IPS-15b (cell line): Measurements from ENCODE around the gene CCDC159.
A peak's percentile ranks its signal among the peaks of the same experiment; 100 is the strongest.
"Not testable (repeated sequence)": the region's sequence is repeated elsewhere in the genome, so short reads cannot be mapped to it uniquely, and the experiment has no call there.

ENCODE experiments used
- H3K27me3 ChIP-seq: one replicate; pipeline ENCODE4 v1.6.1; 2013; ENCODE audit warnings: low read length; ENCODE audit not compliant: control insufficient read depth, insufficient read depth
- H3K36me3 ChIP-seq: one replicate; pipeline ENCODE4 v1.6.1; 2013; ENCODE audit warnings: low read length; ENCODE audit not compliant: control insufficient read depth, insufficient read depth
- H3K4me1 ChIP-seq: one replicate; pipeline ENCODE4 v1.6.1; 2013; ENCODE audit warnings: mild to moderate bottlenecking, low read length; ENCODE audit not compliant: control insufficient read depth, insufficient read depth
- H3K4me3 ChIP-seq: one replicate; pipeline ENCODE4 v1.5.1; 2013; ENCODE audit warnings: low read depth, low read length
- H3K9ac ChIP-seq: one replicate; pipeline ENCODE4 v1.6.1; 2013; ENCODE audit warnings: low read depth, mild to moderate bottlenecking, low read length
- H3K9me3 ChIP-seq: one replicate; pipeline ENCODE4 v1.6.1; 2013; ENCODE audit warnings: mild to moderate bottlenecking, low read length; ENCODE audit not compliant: control insufficient read depth, insufficient read depth

Gene CCDC159

DNA sequence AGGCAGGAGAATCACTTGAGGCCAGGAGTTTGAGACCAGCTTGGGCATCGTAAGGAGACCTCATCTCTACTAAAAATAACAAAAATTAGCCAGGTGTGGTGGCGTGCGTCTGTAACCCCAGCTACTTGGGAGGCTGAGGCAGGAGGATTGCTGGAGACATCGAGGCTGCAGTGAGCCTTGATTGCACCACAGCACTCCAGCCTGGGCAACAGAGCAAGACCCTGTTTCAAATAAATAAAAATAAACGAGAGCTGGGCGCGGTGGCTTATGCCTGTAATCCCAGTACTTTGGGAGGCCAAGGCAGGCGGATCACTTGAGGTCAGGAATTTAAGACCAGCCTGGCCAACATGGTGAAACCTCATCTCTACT lies 6.2 kb upstream of the CCDC159 start:
- not testable (repeated sequence) for H3K4me1 ChIP-seq, H3K36me3 ChIP-seq, H3K4me3 ChIP-seq, H3K9ac ChIP-seq, H3K9me3 ChIP-seq, H3K27me3 ChIP-seq

- Histone ChIP-seq H3K4me1 (no peaks in the 10 kb centered on the region), H3K9ac (no peak overlapping the region), H3K9me3 (no peaks in the 10 kb centered on the region), H3K4me3 (no peak overlapping the region), H3K27me3 (no peaks in the 10 kb centered on the region), H3K36me3 (no peaks in the 10 kb centered on the region)
Observed at GRCh38 chr19:11342429-11342828, 3.9 kb upstream of the CCDC159 start.

GRCh38 chr19:11345122-11345803 lies 1.1 kb upstream of the CCDC159 start:
- Histone ChIP-seq H3K4me3 (peak overlapping the region; percentile 78), H3K4me1 (no peaks in the 10 kb centered on the region), H3K9ac (peak overlapping the region; percentile 12), H3K36me3 (no peaks in the 10 kb centered on the region), H3K9me3 (no peaks in the 10 kb centered on the region), H3K27me3 (no peaks in the 10 kb centered on the region)

DNA sequence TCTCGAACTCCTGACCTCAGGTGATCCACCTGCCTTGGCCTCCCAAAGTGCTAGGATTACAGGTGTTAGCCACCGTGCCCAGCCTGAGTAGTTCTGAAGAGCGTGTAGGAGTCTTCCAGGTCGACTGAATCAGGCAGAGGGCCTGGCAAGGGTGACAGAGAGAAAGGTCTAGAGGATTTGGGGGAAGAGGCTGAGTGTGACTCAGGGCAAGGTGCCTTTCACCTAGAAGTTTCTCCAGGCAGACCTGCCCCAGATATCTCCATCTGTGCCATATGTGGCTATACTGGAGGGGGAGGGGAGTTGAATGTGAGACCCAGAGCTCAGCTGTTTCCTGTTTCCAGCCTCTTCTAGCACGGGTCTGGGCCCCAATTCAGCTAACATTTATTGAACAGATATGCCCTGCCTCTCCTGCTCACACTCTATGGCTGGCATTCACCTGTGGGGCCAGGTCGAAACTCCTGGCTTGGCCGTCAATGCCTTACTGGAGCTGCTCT lies 1.3 kb downstream of the CCDC159 start:
- H3K4me1 ChIP-seq, result no peaks in the 10 kb centered on the region
- H3K9ac ChIP-seq, result no peak overlapping the region
- H3K4me3 ChIP-seq, result no peak overlapping the region
- H3K27me3 ChIP-seq, result no peaks in the 10 kb centered on the region
- no peaks in the 10 kb centered on the region for H3K9me3 ChIP-seq
- H3K36me3 ChIP-seq, result no peaks in the 10 kb centered on the region

GRCh38 chr19:11349171-11349570 lies 2.9 kb downstream of the CCDC159 start:
- no peak overlapping the region for H3K9ac ChIP-seq
- H3K4me1 ChIP-seq, result no peaks in the 10 kb centered on the region
- no peaks in the 10 kb centered on the region for H3K36me3 ChIP-seq
- H3K9me3 ChIP-seq, result no peaks in the 10 kb centered on the region
- no peak overlapping the region for H3K4me3 ChIP-seq
- H3K27me3 ChIP-seq, result no peaks in the 10 kb centered on the region

DNA sequence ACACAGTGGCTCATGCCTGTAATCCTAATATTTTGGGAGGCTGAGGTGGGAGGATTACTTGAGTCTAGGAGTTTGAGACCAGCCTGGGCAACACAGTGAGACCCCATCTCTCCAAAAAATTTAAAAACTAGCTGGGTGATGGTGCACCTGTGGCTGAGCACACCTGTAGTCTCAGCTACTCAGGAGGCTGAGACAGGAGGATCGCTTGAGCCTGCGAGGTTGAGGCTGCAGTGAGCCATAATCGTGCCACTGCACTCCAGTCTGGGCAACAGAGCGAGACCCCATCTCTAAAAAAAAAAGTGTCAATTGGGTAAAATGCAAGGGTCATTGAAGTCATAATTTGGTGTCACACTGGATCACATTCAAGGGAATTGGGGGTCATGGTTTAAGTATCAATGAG lies 7.8 kb downstream of the CCDC159 start:
- H3K27me3 ChIP-seq, H3K9me3 ChIP-seq, H3K36me3 ChIP-seq, H3K4me1 ChIP-seq, H3K4me3 ChIP-seq, H3K9ac ChIP-seq: not testable (repeated sequence)

GRCh38 chr19:11355160-11356073 lies 9.1 kb downstream of the CCDC159 start, which contains the start of gene PLPPR2:
Gene PLPPR2, plus strand, starts transcription at chr19:11355432. Its CDS starts 2,242 bp downstream, at chr19:11357674.
- Histone ChIP-seq H3K9ac (no peak within 1 kb of the TSS), H3K4me1 (peaks cover 6% of the 10 kb centered on the region), H3K9me3 (no peaks in the 10 kb centered on the region), H3K4me3 (peak within 1 kb of the TSS; percentile 69), H3K27me3 (peaks cover 6% of the 10 kb centered on the region), H3K36me3 (no peaks in the 10 kb centered on the region)

DNA sequence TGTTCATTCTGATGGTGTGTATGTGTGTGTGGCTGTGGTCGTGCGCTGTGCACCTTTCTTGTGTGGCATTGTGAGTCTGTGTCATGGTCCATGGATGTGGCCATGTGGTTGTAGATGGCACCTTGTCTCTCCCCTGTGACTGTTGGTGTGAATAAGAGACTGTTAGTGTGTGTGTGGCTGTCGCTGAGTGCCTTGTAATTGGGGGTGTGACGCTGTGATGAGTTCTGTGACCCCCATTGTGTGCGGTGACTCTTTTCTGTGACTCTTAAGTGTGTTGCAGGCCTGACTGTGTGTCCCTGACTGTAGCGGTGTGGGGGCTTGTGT lies 9.7 kb downstream of the CCDC159 start:
- peaks cover 6% of the 10 kb centered on the region for H3K4me1 ChIP-seq
- H3K27me3 ChIP-seq, result peaks cover 6% of the 10 kb centered on the region
- H3K9me3 ChIP-seq, result no peaks in the 10 kb centered on the region
- H3K36me3 ChIP-seq, result no peaks in the 10 kb centered on the region
- peak overlapping the region; percentile 69 for H3K4me3 ChIP-seq
- no peak overlapping the region for H3K9ac ChIP-seq

- peaks cover 6% of the 10 kb centered on the region for H3K27me3 ChIP-seq
- H3K9me3 ChIP-seq, result no peaks in the 10 kb centered on the region
- H3K36me3 ChIP-seq, result no peaks in the 10 kb centered on the region
- H3K4me1 ChIP-seq, result peaks cover 6% of the 10 kb centered on the region
- no peak overlapping the region for H3K9ac ChIP-seq
- no peak overlapping the region for H3K4me3 ChIP-seq
Observed at GRCh38 chr19:11356676-11357550, 10.6 kb downstream of the CCDC159 start.

- H3K36me3 ChIP-seq, result peaks cover 3% of the 10 kb centered on the region
- peaks cover 6% of the 10 kb centered on the region for H3K27me3 ChIP-seq
- no peaks in the 10 kb centered on the region for H3K9me3 ChIP-seq
- H3K4me3 ChIP-seq, result no peak overlapping the region
- no peak overlapping the region for H3K9ac ChIP-seq
- H3K4me1 ChIP-seq, result peaks cover 6% of the 10 kb centered on the region
Observed at GRCh38 chr19:11359421-11359820, 13.1 kb downstream of the CCDC159 start.

DNA sequence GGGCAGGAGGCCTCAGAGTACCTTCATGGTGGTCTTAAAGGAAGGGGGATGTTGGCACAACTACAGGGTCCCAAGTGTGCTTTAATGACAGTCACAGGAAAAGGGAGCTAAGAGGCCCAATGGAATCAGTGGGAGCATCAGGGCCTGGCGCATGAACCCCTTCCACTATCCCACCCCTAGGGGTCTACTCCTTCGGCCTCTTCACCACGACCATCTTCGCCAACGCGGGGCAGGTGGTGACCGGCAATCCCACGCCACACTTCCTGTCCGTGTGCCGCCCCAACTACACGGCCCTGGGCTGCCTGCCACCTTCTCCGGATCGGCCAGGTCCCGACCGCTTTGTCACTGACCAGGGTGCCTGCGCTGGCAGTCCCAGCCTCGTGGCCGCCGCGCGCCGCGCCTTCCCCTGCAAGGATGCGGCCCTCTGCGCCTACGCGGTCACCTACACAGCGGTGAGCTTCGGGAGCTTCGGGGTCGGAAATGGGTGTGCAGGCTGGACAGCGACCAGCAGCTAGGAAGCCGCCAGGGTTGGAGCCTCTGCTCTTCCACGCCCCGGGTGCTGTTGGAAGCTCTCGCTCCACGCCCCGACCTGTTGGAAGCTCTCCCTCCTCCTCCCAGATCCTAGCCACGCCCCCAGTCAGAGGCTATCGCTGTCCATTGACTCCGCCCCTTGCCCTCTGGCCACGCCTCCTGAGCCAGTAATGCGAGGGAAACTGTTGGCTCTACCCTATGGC lies 14.9 kb downstream of the CCDC159 start:
- no peaks in the 10 kb centered on the region for H3K9me3 ChIP-seq
- peaks cover under 1% of the 10 kb centered on the region for H3K4me1 ChIP-seq
- peaks cover 3% of the 10 kb centered on the region for H3K36me3 ChIP-seq
- peaks cover under 1% of the 10 kb centered on the region for H3K27me3 ChIP-seq
- peak overlapping the region; percentile 65 for H3K9ac ChIP-seq
- peak overlapping the region; percentile 71 for H3K4me3 ChIP-seq
